ENCODE data around the gene RPUSD1.

The RPUSD1 gene

DNA sequence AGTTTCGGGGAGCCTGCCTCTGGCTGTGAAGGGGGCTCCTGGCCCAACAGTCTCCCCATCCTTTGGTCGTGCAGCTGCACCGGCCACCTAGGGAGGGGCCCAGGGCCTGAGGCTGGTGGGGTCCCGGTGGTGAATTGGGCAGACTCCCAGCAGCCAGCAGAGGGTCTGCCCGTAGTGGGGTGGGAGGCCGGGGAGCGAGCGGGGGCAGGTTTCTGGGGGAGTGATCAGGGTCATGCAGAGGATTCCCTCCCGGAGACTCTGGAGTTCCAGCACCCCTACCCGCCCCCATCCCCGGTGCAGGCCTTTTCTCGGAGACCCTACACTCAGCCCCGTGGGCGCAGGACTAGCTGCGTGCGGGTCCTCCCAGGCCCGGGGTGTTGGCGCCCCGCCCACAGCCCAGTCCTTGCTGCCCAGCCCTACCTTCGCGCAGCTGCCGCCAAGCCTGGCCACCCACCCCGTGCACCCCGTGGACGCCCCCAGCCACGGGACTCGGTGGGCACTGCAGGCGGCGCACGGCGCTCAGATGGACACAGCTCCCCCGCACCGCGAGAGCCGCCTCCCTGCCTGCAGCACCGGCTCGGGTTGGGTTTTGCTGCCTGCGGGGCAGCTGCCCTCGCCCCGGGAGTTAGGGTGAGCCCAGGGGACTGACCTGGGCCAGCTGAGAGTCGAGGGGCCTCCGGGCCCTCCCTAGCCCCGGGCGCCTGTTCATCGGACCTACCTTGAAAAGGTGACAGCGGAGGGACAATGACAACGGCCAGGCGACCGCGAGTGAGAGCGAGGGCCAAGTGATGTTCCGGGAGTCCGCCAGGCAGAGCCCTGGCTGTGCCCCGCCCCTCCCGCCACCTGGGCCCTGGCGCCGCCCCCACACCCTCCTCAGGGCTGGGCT lies 12.0 kb upstream of the RPUSD1 start, which contains the start of gene GNG13:
TSS of gene GNG13 (minus strand) at position 787 of the 886 bp plus-strand sequence. CDS start 1,657 bp downstream, outside the sequence.
- Histone ChIP-seq H3K4me1 (ENCODE audit: control insufficient read depth in 1 of 2, insufficient read depth in 2 of 2, low read length in 2 of 2) (no peaks in the 10 kb centered on the region), H3K27me3 (ENCODE audit: control insufficient read depth in 1 of 2, insufficient read depth in 2 of 2, low read length in 2 of 2) (peaks cover 42 to 44% of the 10 kb centered on the region in 2 donors), H3K36me3 (ENCODE audit: control insufficient read depth in 1 of 2, insufficient read depth in 2 of 2, low read length in 2 of 2) (no peaks in the 10 kb centered on the region), H3K9ac (ENCODE audit: low read depth in 1 of 2, low read length in 2 of 2) (no peak within 1 kb of the TSS), H3K27ac (ENCODE audit: low read depth, low read length) (no peak within 1 kb of the TSS), H3K4me3 (ENCODE audit: low read depth in 1 of 2, low read length in 2 of 2) (no peak within 1 kb of the TSS), H3K9me3 (ENCODE audit: control insufficient read depth in 1 of 2, low read length in 2 of 2) (no peaks in the 10 kb centered on the region)

DNA sequence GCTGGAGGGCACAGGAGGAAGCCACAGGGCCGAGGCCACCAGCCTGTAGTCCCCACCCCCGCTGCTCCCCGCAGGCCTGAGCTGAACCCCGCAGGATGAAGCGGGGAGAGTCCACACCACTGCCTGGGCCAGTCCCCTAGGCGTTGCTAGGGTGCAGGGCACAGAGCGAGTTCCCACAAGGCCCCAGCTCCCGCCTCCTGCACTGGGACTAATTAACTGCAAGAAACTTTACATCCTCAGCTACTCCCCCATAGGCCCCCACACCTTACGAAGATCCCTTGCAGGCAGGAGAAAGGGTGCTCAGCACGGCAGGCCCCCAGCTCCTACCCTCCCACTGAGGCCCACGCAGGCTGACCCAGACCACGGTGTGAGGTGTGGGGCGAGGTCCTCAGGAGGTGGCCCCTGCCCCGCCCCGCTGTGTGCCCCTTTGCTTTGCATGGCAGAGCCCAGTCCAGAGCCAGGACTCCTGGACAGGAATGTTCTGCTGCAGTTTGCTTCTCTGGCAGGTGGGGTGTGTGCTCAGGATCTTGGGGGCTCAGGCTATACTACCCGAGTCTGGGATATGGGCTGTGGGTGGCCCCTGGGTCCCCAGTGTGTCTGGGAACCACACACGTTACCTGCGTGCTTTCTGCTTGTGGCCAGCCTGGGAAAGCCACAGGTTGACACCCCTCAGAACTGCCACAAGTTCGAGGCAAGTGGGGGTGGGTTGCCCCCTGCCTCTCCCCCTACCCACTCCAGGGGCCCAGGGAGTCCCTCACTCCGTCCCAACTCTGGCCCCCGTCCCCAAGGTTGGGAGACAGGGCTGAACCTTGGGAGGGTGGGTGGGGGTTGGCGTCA lies 11.1 kb upstream of the RPUSD1 start:
- H3K9ac ChIP-seq (ENCODE audit: low read depth in 1 of 2, low read length in 2 of 2) = no peak overlapping the region
- no peaks in the 10 kb centered on the region for H3K36me3 ChIP-seq (ENCODE audit: control insufficient read depth in 1 of 2, insufficient read depth in 2 of 2, low read length in 2 of 2)
- H3K4me3 ChIP-seq (ENCODE audit: low read depth in 1 of 2, low read length in 2 of 2) = no peak overlapping the region
- no peaks in the 10 kb centered on the region for H3K9me3 ChIP-seq (ENCODE audit: control insufficient read depth in 1 of 2, low read length in 2 of 2)
- no peaks in the 10 kb centered on the region for H3K4me1 ChIP-seq (ENCODE audit: control insufficient read depth in 1 of 2, insufficient read depth in 2 of 2, low read length in 2 of 2)
- no peak overlapping the region for H3K27ac ChIP-seq (ENCODE audit: low read depth, low read length)
- H3K27me3 ChIP-seq (ENCODE audit: control insufficient read depth in 1 of 2, insufficient read depth in 2 of 2, low read length in 2 of 2) = peaks cover 37 to 44% of the 10 kb centered on the region in 2 donors

DNA sequence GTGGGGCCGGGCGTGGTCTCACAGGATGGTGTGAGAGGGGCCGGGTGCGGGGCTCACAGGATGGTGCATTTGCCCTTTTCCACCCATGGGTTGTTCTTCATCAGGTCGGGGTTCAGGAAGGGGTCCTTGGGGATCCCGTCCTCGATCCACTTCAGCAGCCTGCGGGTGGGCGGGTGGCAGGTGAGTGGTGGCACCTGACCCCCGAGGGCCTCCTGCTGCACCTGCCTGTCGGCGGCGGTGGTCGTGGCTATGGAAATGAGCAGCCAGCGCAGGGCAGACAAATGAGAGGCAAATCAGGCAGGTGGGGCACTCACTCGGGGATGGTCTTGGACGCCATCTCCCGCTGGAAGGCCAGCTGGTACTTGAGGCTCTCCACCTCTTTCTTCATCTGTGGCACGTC lies 10.5 kb upstream of the RPUSD1 start:
- no peaks in the 10 kb centered on the region for H3K4me1 ChIP-seq (ENCODE audit: control insufficient read depth in 1 of 2, insufficient read depth in 2 of 2, low read length in 2 of 2)
- peaks cover 34 to 44% of the 10 kb centered on the region in 2 donors for H3K27me3 ChIP-seq (ENCODE audit: control insufficient read depth in 1 of 2, insufficient read depth in 2 of 2, low read length in 2 of 2)
- H3K27ac ChIP-seq (ENCODE audit: low read depth, low read length) = no peak overlapping the region

DNA sequence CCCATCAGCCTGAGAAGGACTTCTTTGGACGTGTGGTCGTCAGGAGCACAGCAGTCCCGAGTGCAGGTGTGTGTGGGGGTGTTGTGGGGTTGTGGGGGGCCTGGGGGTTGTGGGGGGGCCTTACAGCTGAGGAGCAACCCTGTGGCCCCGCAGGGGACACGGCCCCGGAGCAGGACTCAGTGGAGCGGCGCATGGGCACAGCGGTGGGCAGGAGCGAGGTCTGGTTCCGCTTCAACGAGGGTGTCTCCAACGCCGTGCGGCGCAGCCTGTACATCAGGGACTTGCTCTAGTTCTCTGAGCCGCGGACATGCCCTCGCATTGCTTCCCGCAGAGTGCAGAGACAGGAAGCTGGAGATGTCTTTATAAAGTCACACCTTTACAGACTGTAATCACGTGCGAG lies 9.5 kb upstream of the RPUSD1 start:
- H3K27me3 ChIP-seq (ENCODE audit: control insufficient read depth in 1 of 2, insufficient read depth in 2 of 2, low read length in 2 of 2) = peaks cover 28 to 34% of the 10 kb centered on the region in 2 donors
- no peak overlapping the region for H3K27ac ChIP-seq (ENCODE audit: low read depth, low read length)
- no peaks in the 10 kb centered on the region for H3K36me3 ChIP-seq (ENCODE audit: control insufficient read depth in 1 of 2, insufficient read depth in 2 of 2, low read length in 2 of 2)
- no peak overlapping the region for H3K4me3 ChIP-seq (ENCODE audit: low read depth in 1 of 2, low read length in 2 of 2)
- H3K9ac ChIP-seq (ENCODE audit: low read depth in 1 of 2, low read length in 2 of 2) = no peak overlapping the region
- no peaks in the 10 kb centered on the region for H3K4me1 ChIP-seq (ENCODE audit: control insufficient read depth in 1 of 2, insufficient read depth in 2 of 2, low read length in 2 of 2)
- H3K9me3 ChIP-seq (ENCODE audit: control insufficient read depth in 1 of 2, low read length in 2 of 2) = no peaks in the 10 kb centered on the region

More for the DNA sequence above, 10.5 kb upstream of the RPUSD1 start:
- H3K9ac ChIP-seq (ENCODE audit: low read depth in 1 of 2, low read length in 2 of 2) = no peak overlapping the region
- H3K36me3 ChIP-seq (ENCODE audit: control insufficient read depth in 1 of 2, insufficient read depth in 2 of 2, low read length in 2 of 2) = no peaks in the 10 kb centered on the region
- H3K4me3 ChIP-seq (ENCODE audit: low read depth in 1 of 2, low read length in 2 of 2) = no peak overlapping the region
- no peaks in the 10 kb centered on the region for H3K9me3 ChIP-seq (ENCODE audit: control insufficient read depth in 1 of 2, low read length in 2 of 2)

DNA sequence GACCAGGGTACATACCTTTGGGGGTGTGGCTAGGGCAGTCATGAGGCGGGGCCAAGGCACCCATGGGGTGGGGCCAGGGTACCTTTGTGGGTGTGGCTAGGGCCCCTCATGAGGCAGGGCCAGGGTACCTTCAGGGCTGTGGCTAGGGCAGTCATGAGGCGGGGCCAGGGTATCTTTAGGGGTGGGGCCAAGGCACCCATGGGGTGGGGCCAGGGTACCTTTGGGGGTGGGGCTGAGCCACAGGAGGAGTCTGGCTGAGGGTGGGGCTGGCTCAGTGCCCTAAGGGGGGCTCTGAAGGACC lies 8.9 kb upstream of the RPUSD1 start:
- peaks cover 22 to 28% of the 10 kb centered on the region in 2 donors for H3K27me3 ChIP-seq (ENCODE audit: control insufficient read depth in 1 of 2, insufficient read depth in 2 of 2, low read length in 2 of 2)

DNA sequence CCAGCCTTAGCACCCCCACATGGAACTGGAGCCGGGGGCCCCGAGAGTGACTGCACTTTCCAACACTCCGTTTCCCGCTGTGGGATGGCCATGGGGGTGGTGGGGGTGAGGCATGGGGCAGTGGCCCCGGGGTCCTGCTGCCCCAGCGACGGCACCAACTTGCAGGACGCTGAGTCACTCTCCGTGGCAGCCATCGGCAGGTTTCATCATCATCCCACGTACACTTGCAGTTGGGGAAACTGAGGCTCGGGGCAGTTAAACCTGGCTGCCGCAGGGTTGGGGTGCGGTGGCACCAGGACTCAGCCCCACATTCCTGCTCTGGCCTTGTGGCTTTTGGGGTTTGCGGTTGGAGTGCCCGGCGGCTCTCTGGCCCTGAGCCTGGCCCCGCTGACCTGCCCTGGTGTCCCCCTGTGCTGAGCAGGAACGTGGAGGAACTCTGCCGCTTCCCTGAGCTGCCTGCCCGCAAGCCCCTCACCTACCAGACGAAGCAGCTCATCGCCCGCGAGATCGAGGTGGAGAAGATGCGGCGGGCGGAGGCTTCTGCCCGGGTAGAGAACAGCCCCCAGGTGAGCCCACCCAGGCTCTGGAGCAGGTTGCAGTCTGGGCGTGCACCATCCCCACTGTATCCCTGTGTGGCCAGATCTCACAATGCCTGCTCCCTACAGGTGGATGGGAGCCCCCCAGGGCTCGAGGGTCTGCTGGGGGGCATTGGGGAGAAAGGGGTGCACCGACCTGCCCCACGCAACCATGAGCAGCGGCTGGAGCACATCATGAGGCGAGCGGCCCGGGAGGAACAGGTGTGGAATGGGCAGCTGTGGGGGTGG lies 8.3 kb upstream of the RPUSD1 start:
- H3K27me3 ChIP-seq (ENCODE audit: control insufficient read depth in 1 of 2, insufficient read depth in 2 of 2, low read length in 2 of 2) = peaks cover 17 to 23% of the 10 kb centered on the region in 2 donors
- H3K27ac ChIP-seq (ENCODE audit: low read depth, low read length) = no peak overlapping the region
- no peaks in the 10 kb centered on the region for H3K4me1 ChIP-seq (ENCODE audit: control insufficient read depth in 1 of 2, insufficient read depth in 2 of 2, low read length in 2 of 2)
- no peak overlapping the region for H3K9ac ChIP-seq (ENCODE audit: low read depth in 1 of 2, low read length in 2 of 2)
- H3K36me3 ChIP-seq (ENCODE audit: control insufficient read depth in 1 of 2, insufficient read depth in 2 of 2, low read length in 2 of 2) = no peaks in the 10 kb centered on the region
- H3K4me3 ChIP-seq (ENCODE audit: low read depth in 1 of 2, low read length in 2 of 2) = no peak overlapping the region
- H3K9me3 ChIP-seq (ENCODE audit: control insufficient read depth in 1 of 2, low read length in 2 of 2) = no peaks in the 10 kb centered on the region

More for the DNA sequence above, 8.9 kb upstream of the RPUSD1 start:
- H3K4me3 ChIP-seq (ENCODE audit: low read depth in 1 of 2, low read length in 2 of 2) = no peak overlapping the region
- no peak overlapping the region for H3K27ac ChIP-seq (ENCODE audit: low read depth, low read length)
- H3K4me1 ChIP-seq (ENCODE audit: control insufficient read depth in 1 of 2, insufficient read depth in 2 of 2, low read length in 2 of 2) = no peaks in the 10 kb centered on the region
- H3K9me3 ChIP-seq (ENCODE audit: control insufficient read depth in 1 of 2, low read length in 2 of 2) = no peaks in the 10 kb centered on the region
- no peaks in the 10 kb centered on the region for H3K36me3 ChIP-seq (ENCODE audit: control insufficient read depth in 1 of 2, insufficient read depth in 2 of 2, low read length in 2 of 2)
- H3K9ac ChIP-seq (ENCODE audit: low read depth in 1 of 2, low read length in 2 of 2) = no peak overlapping the region

DNA sequence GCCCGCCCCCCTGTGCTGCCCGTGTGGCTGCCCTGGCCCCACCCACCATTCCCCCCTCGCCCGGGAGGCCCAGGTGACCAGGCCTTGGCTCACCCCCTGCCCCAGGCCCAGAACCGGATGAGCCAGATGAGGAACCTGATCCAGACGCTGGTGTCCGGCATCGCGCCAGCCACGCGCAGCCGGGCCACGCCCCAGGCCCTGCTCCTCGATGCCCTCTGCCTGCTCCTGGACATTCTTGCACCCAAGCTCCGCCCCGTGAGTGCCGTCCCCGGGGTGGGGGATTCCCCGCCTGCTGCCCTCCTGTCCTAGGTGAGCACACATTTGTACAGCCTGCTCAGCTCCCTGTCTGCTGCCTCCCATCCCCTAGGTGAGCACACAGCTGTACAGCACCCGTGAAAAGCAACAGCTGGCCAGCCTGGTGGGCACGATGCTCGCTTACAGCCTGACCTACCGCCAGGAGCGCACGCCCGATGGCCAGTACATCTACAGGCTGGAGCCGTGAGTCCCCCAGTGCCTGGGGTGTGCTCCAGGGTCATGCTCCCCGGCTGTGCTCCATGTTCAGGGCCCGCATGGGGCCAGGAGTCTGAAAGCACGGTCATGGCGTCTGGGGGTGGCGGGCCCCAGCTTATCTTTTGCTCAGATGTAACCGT lies 7.5 kb upstream of the RPUSD1 start:
- Histone ChIP-seq H3K9me3 (ENCODE audit: control insufficient read depth in 1 of 2, low read length in 2 of 2) (no peaks in the 10 kb centered on the region), H3K4me3 (ENCODE audit: low read depth in 1 of 2, low read length in 2 of 2) (no peak overlapping the region), H3K4me1 (ENCODE audit: control insufficient read depth in 1 of 2, insufficient read depth in 2 of 2, low read length in 2 of 2) (no peaks in the 10 kb centered on the region), H3K27me3 (ENCODE audit: control insufficient read depth in 1 of 2, insufficient read depth in 2 of 2, low read length in 2 of 2) (peaks cover 9 to 15% of the 10 kb centered on the region in 2 donors), H3K27ac (ENCODE audit: low read depth, low read length) (no peak overlapping the region), H3K9ac (ENCODE audit: low read depth in 1 of 2, low read length in 2 of 2) (no peak overlapping the region), H3K36me3 (ENCODE audit: control insufficient read depth in 1 of 2, insufficient read depth in 2 of 2, low read length in 2 of 2) (peaks cover 0 to 4% of the 10 kb centered on the region in 2 donors)

DNA sequence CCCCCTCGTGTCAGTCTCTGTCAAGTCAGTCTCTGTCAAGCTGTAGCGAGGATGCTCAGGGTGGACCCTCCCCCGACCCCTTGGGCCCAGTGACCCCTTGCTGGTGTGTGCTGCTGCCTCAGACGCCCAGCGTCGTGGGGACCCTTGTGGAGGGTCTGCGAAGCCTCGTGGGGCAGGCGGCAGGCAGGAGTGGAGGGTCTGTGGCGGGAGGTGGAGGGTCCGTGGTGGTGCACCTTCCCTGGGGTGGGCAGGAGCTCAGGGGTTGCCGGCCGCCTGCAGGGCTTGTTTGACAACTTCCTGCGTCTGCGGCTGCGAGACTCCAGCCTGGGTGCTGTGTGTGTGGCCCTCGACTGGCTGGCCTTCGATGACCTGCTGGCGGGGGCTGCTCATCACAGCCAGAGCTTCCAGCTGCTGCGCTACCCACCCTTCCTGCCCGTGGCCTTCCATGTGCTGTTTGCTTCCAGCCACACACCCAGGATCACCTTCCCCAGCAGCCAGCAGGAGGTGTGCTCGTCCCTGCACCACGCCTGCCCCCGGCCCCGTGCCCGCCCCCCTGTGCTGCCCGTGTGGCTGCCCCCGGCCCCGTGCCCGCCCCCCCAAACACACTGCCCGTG lies 6.8 kb upstream of the RPUSD1 start:
- H3K27ac ChIP-seq (ENCODE audit: low read depth, low read length) = no peak overlapping the region

DNA sequence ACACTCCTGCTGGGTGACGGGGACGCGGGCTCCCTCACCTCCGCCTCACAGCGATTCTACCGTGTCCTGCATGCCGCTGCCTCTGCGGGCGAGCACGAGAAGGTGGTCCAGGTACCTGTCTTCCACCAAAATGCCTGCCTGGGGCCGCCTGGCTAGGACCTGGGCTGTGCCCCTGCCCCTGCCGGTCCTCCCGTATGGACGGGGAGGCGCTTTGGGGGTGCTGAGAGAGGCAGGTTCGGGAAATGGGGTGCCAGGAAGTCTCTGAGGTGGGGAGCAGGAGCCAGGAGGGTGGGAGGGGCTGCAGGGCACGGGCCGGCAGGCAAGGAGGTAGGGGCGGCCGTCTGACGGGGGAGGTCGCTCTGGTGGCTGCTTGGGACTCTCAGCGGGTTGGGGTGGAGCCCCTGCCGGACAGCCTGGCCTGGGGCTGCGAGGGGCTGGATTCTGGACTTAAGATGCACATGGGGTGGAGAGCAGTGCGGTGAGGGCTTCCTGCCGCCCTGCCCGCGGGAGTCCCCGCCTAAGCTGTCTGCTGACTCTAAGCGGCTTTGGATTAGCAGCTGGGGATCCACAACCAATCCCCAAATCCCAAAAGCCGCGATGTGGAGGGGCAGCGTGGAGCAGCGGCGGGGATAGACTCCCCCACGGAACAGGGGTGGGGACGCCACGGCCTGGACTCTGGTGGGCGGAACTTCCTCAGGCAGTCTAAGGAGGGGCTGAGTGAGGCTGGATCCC lies 6.1 kb upstream of the RPUSD1 start:
- Histone ChIP-seq H3K27me3 (ENCODE audit: control insufficient read depth in 1 of 2, insufficient read depth in 2 of 2, low read length in 2 of 2) (peaks cover 4% of the 10 kb centered on the region in 2 donors), H3K4me1 (ENCODE audit: control insufficient read depth in 1 of 2, insufficient read depth in 2 of 2, low read length in 2 of 2) (peaks cover 0 to 4% of the 10 kb centered on the region in 2 donors), H3K27ac (ENCODE audit: low read depth, low read length) (no peak overlapping the region), H3K36me3 (ENCODE audit: control insufficient read depth in 1 of 2, insufficient read depth in 2 of 2, low read length in 2 of 2) (peaks cover 0 to 8% of the 10 kb centered on the region in 2 donors), H3K9ac (ENCODE audit: low read depth in 1 of 2, low read length in 2 of 2) (no peak overlapping the region), H3K9me3 (ENCODE audit: control insufficient read depth in 1 of 2, low read length in 2 of 2) (no peaks in the 10 kb centered on the region), H3K4me3 (ENCODE audit: low read depth in 1 of 2, low read length in 2 of 2) (no peak overlapping the region)

More for the DNA sequence above, 6.8 kb upstream of the RPUSD1 start:
- no peaks in the 10 kb centered on the region for H3K4me1 ChIP-seq (ENCODE audit: control insufficient read depth in 1 of 2, insufficient read depth in 2 of 2, low read length in 2 of 2)
- H3K27me3 ChIP-seq (ENCODE audit: control insufficient read depth in 1 of 2, insufficient read depth in 2 of 2, low read length in 2 of 2) = peaks cover 7 to 8% of the 10 kb centered on the region in 2 donors
- H3K4me3 ChIP-seq (ENCODE audit: low read depth in 1 of 2, low read length in 2 of 2) = no peak overlapping the region
- no peak overlapping the region for H3K9ac ChIP-seq (ENCODE audit: low read depth in 1 of 2, low read length in 2 of 2)
- peaks cover 0 to 8% of the 10 kb centered on the region in 2 donors for H3K36me3 ChIP-seq (ENCODE audit: control insufficient read depth in 1 of 2, insufficient read depth in 2 of 2, low read length in 2 of 2)
- H3K9me3 ChIP-seq (ENCODE audit: control insufficient read depth in 1 of 2, low read length in 2 of 2) = no peaks in the 10 kb centered on the region

All from duodenal mucosa (tissue), 2 donors.